IMR-90 (cell line): ENCODE measurements around the gene ACKR2. TPM values are rescaled to one million over a fixed set of nuclear protein-coding genes. Genes with fewer than 3 reads are reported as not detected.

Experiments used
- ATAC-seq: fragments of 200-7000 bp; cut with Tn5 transposase; 2 replicates; pipeline ENCODE4 v1.9.1; 2020; ENCODE audit warnings: low read depth, mild to moderate bottlenecking, moderate library complexity
- BruUV-seq: library from RNA; stranded (reverse); fragments of 400-500 nt; replicated peaks from 2 replicates; lab custom pipeline; 2021; lab: Mats Ljungman, UMichigan
- CTCF ChIA-PET: fragments of 300-600 bp; formaldehyde crosslinking; extraction: SDS; loops from one replicate; lab custom pipeline; 2021; ENCODE audit warnings: antibody characterized with exemption; lab: Yijun Ruan, JAX
- POLR2A ChIA-PET: fragments of 300-600 bp; sonication (Branson Sonifier 250); formaldehyde crosslinking; loops from one replicate; lab custom pipeline; 2022; ENCODE audit warnings: antibody characterized with exemption; ENCODE audit not compliant: unreplicated experiment; lab: Charles Lee
- DNase-seq: peaks from one replicate; pipeline ENCODE4 v3.0.0; 2013
- H2AFZ ChIP-seq: replicated peaks from 2 replicates; pipeline ENCODE3; 2013; ENCODE audit warnings: low read length, mild to moderate bottlenecking; ENCODE audit not compliant: poor library complexity
- H2AK5ac ChIP-seq: 2 replicates; pipeline ENCODE4 v1.6.1; 2013; ENCODE audit warnings: low read depth, low read length, inconsistent platforms
- H2AK9ac ChIP-seq: replicated peaks from 2 replicates; pipeline ENCODE3; 2013; ENCODE audit warnings: mild to moderate bottlenecking, low read depth, low read length, moderate library complexity; ENCODE audit not compliant: poor library complexity
- H2BK120ac ChIP-seq: 2 replicates; pipeline ENCODE4 v1.6.1; 2013; ENCODE audit warnings: low read depth, low read length, inconsistent platforms
- H2BK15ac ChIP-seq: 3 replicates; pipeline ENCODE4 v1.6.1; 2013; ENCODE audit warnings: low read depth, low read length, inconsistent platforms
- H2BK20ac ChIP-seq: 2 replicates; pipeline ENCODE4 v1.6.1; 2013; ENCODE audit warnings: low read depth, mild to moderate bottlenecking, inconsistent platforms, low read length, moderate library complexity
- H2BK5ac ChIP-seq: 2 replicates; pipeline ENCODE4 v1.6.1; 2013; ENCODE audit warnings: mild to moderate bottlenecking, low read depth, low read length, inconsistent platforms; ENCODE audit not compliant: poor library complexity, severe bottlenecking
- H3K14ac ChIP-seq: replicated peaks from 2 replicates; pipeline ENCODE4 v1.6.1; 2013; ENCODE audit warnings: low read depth, low read length, inconsistent platforms
- H3K18ac ChIP-seq: 2 replicates; pipeline ENCODE4 v1.6.1; 2013; ENCODE audit warnings: low read depth, low read length, control low read depth
- H3K23ac ChIP-seq: 2 replicates; pipeline ENCODE4 v1.6.1; 2013; ENCODE audit warnings: low read depth, low read length, inconsistent platforms
- H3K27ac ChIP-seq: 2 replicates; pipeline ENCODE4 v1.5.1; 2013; ENCODE audit warnings: mild to moderate bottlenecking, control low read depth, low read length; ENCODE audit not compliant: insufficient read depth
- H3K27me3 ChIP-seq: 2 replicates; pipeline ENCODE4 v1.6.1; 2013; ENCODE audit warnings: low read length; ENCODE audit not compliant: control insufficient read depth, insufficient read depth
- H3K36me3 ChIP-seq: 2 replicates; pipeline ENCODE4 v1.6.1; 2013; ENCODE audit warnings: low read length, mixed read lengths; ENCODE audit not compliant: control insufficient read depth, insufficient read depth
- H3K4ac ChIP-seq: 2 replicates; pipeline ENCODE4 v1.6.1; 2013; ENCODE audit warnings: low read depth, low read length, inconsistent platforms
- H3K4me1 ChIP-seq: 2 replicates; pipeline ENCODE4 v1.6.1; 2013; ENCODE audit warnings: low read length, mixed read lengths; ENCODE audit not compliant: control insufficient read depth, insufficient read depth
- H3K4me2 ChIP-seq: 2 replicates; pipeline ENCODE4 v1.6.1; 2013; ENCODE audit warnings: low read depth, mild to moderate bottlenecking, control low read depth, low read length, moderate library complexity
- H3K4me3 ChIP-seq: 2 replicates; pipeline ENCODE4 v1.5.1; 2013; ENCODE audit warnings: low read depth, mild to moderate bottlenecking, control low read depth, low read length, moderate library complexity; ENCODE audit not compliant: insufficient read depth
- H3K56ac ChIP-seq: 2 replicates; pipeline ENCODE4 v1.6.1; 2013; ENCODE audit warnings: low read length, inconsistent platforms; ENCODE audit not compliant: insufficient read depth; ENCODE audit errors: extremely low read depth
- H3K79me1 ChIP-seq, 2 experiments: 2 replicates each; pipeline ENCODE4 v1.6.1; 2013; ENCODE audit warnings: low read length in 2 of 2, inconsistent platforms in 1 of 2, low read depth in 1 of 2
- H3K9ac ChIP-seq: 2 replicates; pipeline ENCODE4 v1.6.1; 2013; ENCODE audit warnings: low read depth, low read length, control low read depth
- H3K9me1 ChIP-seq: 2 replicates; pipeline ENCODE4 v1.6.1; 2013; ENCODE audit warnings: low read length, inconsistent platforms; ENCODE audit not compliant: insufficient read depth
- H3K9me3 ChIP-seq: 2 replicates; pipeline ENCODE4 v1.6.1; 2013; ENCODE audit warnings: low read length; ENCODE audit not compliant: control insufficient read depth, insufficient read depth
- H4K20me1 ChIP-seq: 2 replicates; pipeline ENCODE4 v1.6.1; 2013; ENCODE audit warnings: low read length, inconsistent platforms; ENCODE audit not compliant: insufficient read depth
- H4K5ac ChIP-seq: 2 replicates; pipeline ENCODE4 v1.6.1; 2013; ENCODE audit warnings: mild to moderate bottlenecking, low read depth, low read length, control low read depth
- H4K8ac ChIP-seq, 2 experiments: 2 replicates each; pipeline ENCODE4 v1.6.1; 2013; ENCODE audit warnings: low read depth in 2 of 2, low read length in 2 of 2, control low read depth in 1 of 2, inconsistent platforms in 1 of 2
- H4K91ac ChIP-seq: 2 replicates; pipeline ENCODE4 v1.6.1; 2013; ENCODE audit warnings: low read depth, low read length, inconsistent platforms; ENCODE audit not compliant: insufficient read depth
- RAD21 ChIP-seq: IDR thresholded peaks from 2 replicates; pipeline ENCODE4 v1.6.1; 2012; ENCODE audit warnings: low read length, improper control_type of control experiment
- RFX5 ChIP-seq: IDR thresholded peaks from 2 replicates; pipeline ENCODE4 v1.8.0; 2012; ENCODE audit warnings: low read depth, mild to moderate bottlenecking, low read length, moderate library complexity
- SMC3 ChIP-seq: fragments of 150-350 bp; IDR thresholded peaks from 2 replicates; pipeline ENCODE4 v1.6.1; 2016; ENCODE audit warnings: low read depth, mild to moderate bottlenecking, antibody characterized with exemption, low read length, moderate library complexity
- WGBS, 2 experiments: methylation state at CpG; one replicate each; pipeline versions ENCODE4 v1.1.5 to v1.1.7; 2013; ENCODE audit warnings: missing lambda C conversion rate in 2 of 2; ENCODE audit not compliant: insufficient read length in 1 of 2; ENCODE audit errors: extremely low coverage in 2 of 2; 5-methylcytosine and 5-hydroxymethylcytosine counted together
- dilution Hi-C: fragments of 300-500 bp; cut with HindIII; formaldehyde crosslinking; loops from one replicate; pipeline ENCODE4 v1.14.3; 2018; ENCODE audit warnings: low sequenced_read_pairs; ENCODE audit not compliant: unreplicated experiment
- in situ Hi-C: fragments of 300-500 bp; cut with MboI; formaldehyde crosslinking; loops from 3 replicates; pipeline ENCODE4 v1.14.3; 2019; ENCODE audit warnings: low sequenced_read_pairs, inconsistent platforms, mixed read lengths
- intact Hi-C: fragments of 100-400 bp; cut with micrococcal nuclease; formaldehyde crosslinking; loops from 2 replicates; pipeline ENCODE4 v1.10.0; 2022
- polyA plus RNA-seq, 3 experiments: library from polyadenylated mRNA; depleted of rRNA; stranded (reverse); fragments of >200 nt; gene quantifications; 2 replicates each; pipeline ENCODE4 v1.2.3, GENCODE V29; 2012; ENCODE audit warnings: low replicate concordance in 1 of 3
- total RNA-seq: library from RNA; depleted of rRNA; stranded (reverse); fragments of >200 nt; gene quantifications from 2 replicates; pipeline ENCODE4 v1.2.3, GENCODE V29; 2012
- TF ChIP-seq, protein P1 (sequence below): conservative IDR thresholded peaks from 2 replicates; pipeline ENCODE4 v1.5.1; 2012; ENCODE audit warnings: mild to moderate bottlenecking, low read depth, low read length, improper control_type of control experiment

Gene ACKR2
- total and polyA plus RNA-seq, 2 of the 4 experiments (the other 2 are of a cell fraction) = 0.10 TPM; not detected in 1

DNA sequence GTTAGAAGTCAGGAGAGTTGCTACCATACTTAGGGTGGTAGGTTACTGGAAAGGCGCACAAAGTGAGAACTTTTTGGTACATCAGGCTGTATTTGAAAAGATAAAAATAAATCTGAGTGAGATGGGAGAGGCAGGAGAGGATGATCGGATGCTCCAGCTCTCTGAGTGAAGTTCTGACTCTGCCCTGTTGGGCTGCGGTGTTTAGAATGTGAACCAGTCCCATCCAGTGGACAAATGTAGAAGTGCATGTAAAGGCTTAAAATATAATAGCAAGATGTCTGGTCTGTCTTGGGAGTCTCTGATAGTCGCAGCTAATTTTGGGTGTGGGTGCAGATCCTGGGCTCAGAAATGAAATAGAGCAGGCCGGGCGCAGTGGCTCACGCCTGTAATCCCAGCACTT lies 30.4 kb downstream of the ACKR2 start:
- no TSS peak for BruUV-seq
- H3K4me2 ChIP-seq = peak overlapping the region; percentile 48; the same call in 1 of the 2 replicates
- dilution Hi-C loops = no loop called here

More for the DNA sequence above, 30.4 kb downstream of the ACKR2 start:
- H4K91ac ChIP-seq = no peak overlapping the region
- H2BK120ac ChIP-seq = no peak overlapping the region
- no peaks in the 10 kb centered on the region for H3K79me1 ChIP-seq
- no peak overlapping the region for H2AFZ ChIP-seq
- ChIA-PET POLR2A (interaction anchor here (0.5 kb wide), 1 partner anchor 95 kb away, joined by 7 read pairs; no protein-coding TSS in a partner anchor), CTCF (interaction anchor here (0.6 to 1.5 kb wide), 10 partner anchors 8 to 236 kb away, joined by 3 to 4 read pairs (median 3); no protein-coding TSS in a partner anchor)
- H3K36me3 ChIP-seq = no peaks in the 10 kb centered on the region
- H3K4ac ChIP-seq = no peak overlapping the region
- TF ChIP-seq, protein P1, sequence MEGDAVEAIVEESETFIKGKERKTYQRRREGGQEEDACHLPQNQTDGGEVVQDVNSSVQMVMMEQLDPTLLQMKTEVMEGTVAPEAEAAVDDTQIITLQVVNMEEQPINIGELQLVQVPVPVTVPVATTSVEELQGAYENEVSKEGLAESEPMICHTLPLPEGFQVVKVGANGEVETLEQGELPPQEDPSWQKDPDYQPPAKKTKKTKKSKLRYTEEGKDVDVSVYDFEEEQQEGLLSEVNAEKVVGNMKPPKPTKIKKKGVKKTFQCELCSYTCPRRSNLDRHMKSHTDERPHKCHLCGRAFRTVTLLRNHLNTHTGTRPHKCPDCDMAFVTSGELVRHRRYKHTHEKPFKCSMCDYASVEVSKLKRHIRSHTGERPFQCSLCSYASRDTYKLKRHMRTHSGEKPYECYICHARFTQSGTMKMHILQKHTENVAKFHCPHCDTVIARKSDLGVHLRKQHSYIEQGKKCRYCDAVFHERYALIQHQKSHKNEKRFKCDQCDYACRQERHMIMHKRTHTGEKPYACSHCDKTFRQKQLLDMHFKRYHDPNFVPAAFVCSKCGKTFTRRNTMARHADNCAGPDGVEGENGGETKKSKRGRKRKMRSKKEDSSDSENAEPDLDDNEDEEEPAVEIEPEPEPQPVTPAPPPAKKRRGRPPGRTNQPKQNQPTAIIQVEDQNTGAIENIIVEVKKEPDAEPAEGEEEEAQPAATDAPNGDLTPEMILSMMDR = peak; percentile 78
- TF ChIP-seq RAD21 (peak; percentile 62), SMC3 (peak; percentile 64), RFX5 (no peak)
- no peak overlapping the region for H4K8ac ChIP-seq
- no peaks in the 10 kb centered on the region for H3K9me1 ChIP-seq
- no peak overlapping the region for H2BK5ac ChIP-seq
- peak; percentile 71 for DNase-seq
- 21% methylated on average over 3 of the region's 7 CpGs; no CpG with 5 or more reads in 1 of the 2 experiments for WGBS, 2 experiments
- H3K27me3 ChIP-seq = peaks cover 39% of the 10 kb centered on the region
- H2BK20ac ChIP-seq = no peak overlapping the region
- H4K20me1 ChIP-seq = no peaks in the 10 kb centered on the region
- no peak overlapping the region for H2AK5ac ChIP-seq
- no peak overlapping the region for H3K23ac ChIP-seq
- no peaks in the 10 kb centered on the region for H3K4me1 ChIP-seq
- H2BK15ac ChIP-seq = no peak overlapping the region
- H3K9me3 ChIP-seq = no peaks in the 10 kb centered on the region
- no peak overlapping the region for H2AK9ac ChIP-seq
- no peak overlapping the region for H3K27ac ChIP-seq
- H3K4me3 ChIP-seq = no peak overlapping the region
- H3K14ac ChIP-seq = no peak overlapping the region
- peak; percentile 100 for ATAC-seq
- in situ Hi-C loops = loop anchor here (5.0 kb wide), 1 partner anchor 57 kb away; no protein-coding TSS in a partner anchor
- no peak overlapping the region for H3K56ac ChIP-seq
- intact Hi-C loops = loop anchor here (1.0 to 5.0 kb wide), 2 partner anchors 59 to 592 kb away; no protein-coding TSS in a partner anchor
- H3K9ac ChIP-seq = no peak overlapping the region
- no peak overlapping the region for H3K18ac ChIP-seq
- no peak overlapping the region for H4K5ac ChIP-seq
